GM12873 (cell line): Measurements from ENCODE around the gene TBC1D12.

ENCODE experiments used
- TF ChIP-seq, protein P1 (sequence below): IDR thresholded peaks from 2 replicates; pipeline ENCODE4 v1.5.1; 2012; ENCODE audit warnings: low read depth, mild to moderate bottlenecking, moderate library complexity, low read length, control low read depth; ENCODE audit not compliant: insufficient read depth; ENCODE audit errors: missing control alignments

TBC1D12 gene

DNA sequence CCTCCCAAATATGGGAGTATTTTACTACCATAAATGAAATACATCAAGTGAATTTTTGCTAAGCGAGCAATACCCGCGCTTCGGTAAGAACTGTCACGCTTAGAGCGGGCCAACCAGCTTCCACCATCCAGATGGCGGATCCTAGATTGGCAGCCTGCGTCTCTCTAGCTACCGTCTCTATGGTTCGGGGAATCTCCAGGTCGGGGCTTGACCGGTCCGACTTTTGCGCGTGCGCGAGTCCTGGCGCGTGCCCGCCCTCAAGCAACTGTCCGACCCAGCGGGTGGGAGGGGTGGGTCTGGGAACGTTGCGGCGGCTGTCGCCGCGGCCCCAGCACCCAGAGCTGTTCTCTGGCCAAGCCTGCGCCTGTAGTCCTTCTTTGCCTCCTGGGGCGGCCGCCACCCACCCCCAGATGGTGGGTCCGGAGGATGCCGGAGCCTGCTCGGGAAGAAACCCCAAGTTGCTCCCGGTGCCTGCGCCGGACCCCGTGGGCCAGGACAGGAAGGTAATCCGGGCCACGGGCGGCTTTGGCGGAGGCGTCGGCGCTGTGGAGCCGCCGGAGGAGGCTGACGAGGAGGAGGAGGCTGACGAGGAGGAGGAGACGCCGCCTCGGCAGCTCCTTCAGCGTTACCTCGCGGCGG, at the start of gene TBC1D12:
TBC1D12 (plus strand) TSS at position 338 of the 639 bp plus-strand sequence; CDS start at position 411, 73 bp downstream.
- TF ChIP-seq, protein P1, sequence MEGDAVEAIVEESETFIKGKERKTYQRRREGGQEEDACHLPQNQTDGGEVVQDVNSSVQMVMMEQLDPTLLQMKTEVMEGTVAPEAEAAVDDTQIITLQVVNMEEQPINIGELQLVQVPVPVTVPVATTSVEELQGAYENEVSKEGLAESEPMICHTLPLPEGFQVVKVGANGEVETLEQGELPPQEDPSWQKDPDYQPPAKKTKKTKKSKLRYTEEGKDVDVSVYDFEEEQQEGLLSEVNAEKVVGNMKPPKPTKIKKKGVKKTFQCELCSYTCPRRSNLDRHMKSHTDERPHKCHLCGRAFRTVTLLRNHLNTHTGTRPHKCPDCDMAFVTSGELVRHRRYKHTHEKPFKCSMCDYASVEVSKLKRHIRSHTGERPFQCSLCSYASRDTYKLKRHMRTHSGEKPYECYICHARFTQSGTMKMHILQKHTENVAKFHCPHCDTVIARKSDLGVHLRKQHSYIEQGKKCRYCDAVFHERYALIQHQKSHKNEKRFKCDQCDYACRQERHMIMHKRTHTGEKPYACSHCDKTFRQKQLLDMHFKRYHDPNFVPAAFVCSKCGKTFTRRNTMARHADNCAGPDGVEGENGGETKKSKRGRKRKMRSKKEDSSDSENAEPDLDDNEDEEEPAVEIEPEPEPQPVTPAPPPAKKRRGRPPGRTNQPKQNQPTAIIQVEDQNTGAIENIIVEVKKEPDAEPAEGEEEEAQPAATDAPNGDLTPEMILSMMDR: no peak

DNA sequence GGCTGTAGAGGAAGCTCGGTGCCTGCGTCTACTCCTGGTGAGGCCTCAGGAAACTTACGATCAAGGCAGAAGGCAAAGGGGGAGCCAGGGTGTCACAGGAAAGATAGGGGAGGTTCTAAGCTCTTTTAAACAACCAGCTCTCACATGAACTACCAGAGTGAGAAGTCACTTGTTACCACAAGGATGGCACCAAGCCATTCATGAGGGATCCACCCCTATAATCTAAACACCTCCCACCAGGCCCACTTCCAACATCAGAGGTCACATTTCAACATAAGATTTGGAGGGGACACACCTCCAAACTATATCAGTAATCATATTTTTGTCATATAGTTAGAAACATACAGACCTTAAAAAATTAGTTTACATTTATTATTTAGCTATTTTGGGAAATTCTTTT, 49.0 kb upstream of the TBC1D12 start:
- TF ChIP-seq, protein P1: no peak

DNA sequence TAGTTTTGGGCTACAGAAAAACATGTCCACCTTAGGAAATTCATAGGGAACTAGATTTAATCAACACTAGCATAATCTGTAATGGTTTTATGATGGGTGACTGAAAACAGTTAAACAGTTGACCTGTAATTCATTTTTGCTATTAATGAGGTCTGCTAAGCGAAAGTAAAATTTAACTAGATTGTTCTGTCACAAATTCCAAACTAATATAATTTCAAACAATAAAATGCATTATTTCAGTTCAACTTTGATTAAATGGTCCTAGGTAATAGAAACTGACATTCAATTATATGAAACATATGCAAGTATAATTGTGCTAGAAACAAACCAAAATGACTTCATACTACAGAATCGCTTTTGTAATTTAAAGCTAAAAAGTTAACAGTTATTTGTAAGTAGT, 46.5 kb upstream of the TBC1D12 start:
- TF ChIP-seq, protein P1: no peak

DNA sequence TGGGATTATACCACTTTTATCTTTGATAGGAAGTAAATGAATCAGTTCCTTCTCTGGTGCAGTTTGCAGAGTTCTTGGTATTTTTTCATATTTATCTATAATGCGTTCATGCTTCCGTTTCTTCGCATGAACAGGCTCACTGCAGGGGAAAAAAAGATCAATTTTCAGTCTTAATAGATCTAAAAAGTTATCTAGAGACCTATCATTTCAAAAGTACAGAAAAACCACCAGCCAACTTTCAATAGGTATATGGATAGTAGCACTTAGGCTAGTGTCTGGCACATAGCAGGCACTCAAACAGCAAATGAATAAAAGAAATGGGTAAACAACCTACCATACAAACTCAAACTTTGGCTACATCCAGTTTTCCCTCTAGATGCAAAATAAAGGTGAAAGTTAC, 45.1 kb upstream of the TBC1D12 start:
- TF ChIP-seq, protein P1: no peak

DNA sequence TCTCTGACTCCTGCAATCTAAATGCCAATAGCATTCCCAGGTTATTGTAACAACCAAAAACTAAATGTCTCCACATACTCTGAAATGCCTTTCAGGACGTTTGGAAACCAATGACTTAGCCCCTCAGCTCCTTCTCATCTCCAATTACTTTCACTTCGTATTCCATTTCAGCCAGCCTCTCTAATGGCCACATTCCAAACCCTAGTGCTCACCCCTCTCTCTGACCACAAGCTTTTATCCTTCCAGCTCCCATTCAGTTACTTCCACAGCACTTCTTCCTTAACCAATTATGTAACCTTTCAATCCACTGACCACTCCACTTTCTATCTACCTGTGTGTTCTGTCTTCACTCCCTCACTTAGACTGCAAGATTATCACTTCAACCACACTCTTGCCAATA, 43.9 kb upstream of the TBC1D12 start:
- TF ChIP-seq, protein P1: no peak

DNA sequence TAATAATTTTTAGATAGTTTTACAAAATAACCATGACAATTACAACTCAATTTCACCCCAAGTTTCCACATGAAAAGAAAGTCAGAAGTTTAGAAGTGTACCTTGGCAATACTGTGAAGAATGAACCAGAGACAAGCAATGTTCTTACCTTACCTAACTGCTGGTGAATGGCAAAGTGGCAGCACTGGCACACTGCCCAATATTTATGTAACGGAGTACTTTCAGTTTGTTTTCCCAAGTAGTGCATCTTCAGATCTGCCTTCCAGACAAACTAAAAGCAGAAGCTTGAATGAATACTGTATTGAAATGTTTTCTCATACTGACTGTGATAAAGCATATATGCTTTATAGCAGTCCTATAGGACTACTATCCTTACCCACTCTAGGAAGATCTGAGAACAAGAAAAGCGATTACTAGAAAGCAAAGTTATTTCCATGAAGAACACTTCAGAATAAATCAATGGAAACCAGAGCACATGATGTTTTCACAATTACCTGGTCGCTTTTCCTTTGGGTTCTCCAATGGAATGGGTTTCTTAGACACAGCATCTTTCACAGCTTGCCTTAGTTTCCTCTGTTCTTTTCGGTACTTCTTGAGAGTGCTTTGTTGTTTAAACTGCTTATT, 41.1 kb upstream of the TBC1D12 start:
- TF ChIP-seq, protein P1: no peak

DNA sequence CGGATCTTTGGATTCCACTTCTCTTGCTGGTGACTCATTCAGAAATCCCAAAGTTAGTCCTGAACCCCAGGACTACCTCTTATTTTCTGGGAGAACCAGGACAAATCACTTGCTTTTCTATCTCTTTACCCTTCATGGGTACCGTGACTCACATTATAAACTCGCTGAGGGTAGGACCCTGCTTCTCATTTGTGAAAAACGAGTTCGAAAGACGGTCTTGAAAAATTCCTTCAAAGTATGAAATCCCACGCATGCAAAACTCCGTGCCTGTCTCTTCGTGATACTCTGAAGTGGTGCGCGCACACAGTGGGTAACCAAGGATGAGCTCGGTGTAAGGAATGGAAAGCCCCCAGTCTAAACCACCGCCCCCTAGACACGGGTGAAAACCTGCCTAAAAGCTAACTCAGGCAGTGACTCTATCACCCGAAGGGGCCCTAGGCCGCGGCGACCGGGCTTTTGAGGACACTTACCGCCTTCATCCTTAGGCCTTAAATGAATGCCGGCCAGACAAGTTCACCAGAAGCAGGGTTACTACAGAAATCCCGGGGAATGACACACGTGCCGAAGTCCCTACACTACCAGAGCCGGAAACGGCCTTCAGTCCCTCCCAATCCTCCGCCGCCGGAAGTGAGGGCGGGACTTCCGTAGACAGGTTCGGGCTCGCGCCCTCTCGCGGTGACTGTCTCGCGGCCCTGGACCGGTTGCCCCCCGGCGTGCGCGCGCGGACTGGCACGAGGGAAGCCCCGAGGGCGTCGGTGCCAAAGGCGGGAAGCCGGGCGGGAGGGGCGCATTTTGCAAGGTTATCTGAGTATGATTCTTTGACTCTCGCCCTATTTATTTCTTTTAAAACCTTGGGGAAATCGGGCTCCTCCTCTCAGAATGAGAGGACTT, 39.7 kb upstream of the TBC1D12 start, which contains the start of gene NOC3L:
NOC3L (minus strand) TSS at position 580 of the 891 bp plus-strand sequence; CDS start at position 479, 101 bp downstream.
- TF ChIP-seq, protein P1: peak; percentile 87
